Mesodermal cell (in vitro differentiated cells): Measurements from ENCODE around the gene ADGRD1.

Experiments used
- H3K27ac ChIP-seq: 2 replicates; pipeline ENCODE4 v1.7.0; 2013; ENCODE audit warnings: mild to moderate bottlenecking, low read depth, low read length, moderate library complexity; ENCODE audit not compliant: severe bottlenecking
- H3K36me3 ChIP-seq: 2 replicates; pipeline ENCODE4 v1.7.1; 2013; ENCODE audit warnings: mild to moderate bottlenecking, low read length, moderate library complexity; ENCODE audit not compliant: control insufficient read depth, insufficient read depth
- H3K4me1 ChIP-seq: one replicate; pipeline ENCODE4 v1.7.1; 2013; ENCODE audit warnings: mild to moderate bottlenecking, low read length; ENCODE audit not compliant: insufficient read depth, control insufficient read depth, poor library complexity, severe bottlenecking
- H3K4me3 ChIP-seq: 2 replicates; pipeline ENCODE4 v1.7.0; 2013; ENCODE audit warnings: low read length, control low read depth, mild to moderate bottlenecking; ENCODE audit not compliant: insufficient read depth, poor library complexity, severe bottlenecking; ENCODE audit errors: extremely low read depth
- H3K9me3 ChIP-seq: 2 replicates; pipeline ENCODE4 v1.7.1; 2013; ENCODE audit warnings: mild to moderate bottlenecking, low read length, moderate library complexity; ENCODE audit not compliant: control insufficient read depth
- WGBS, 2 experiments: methylation state at CpG; one replicate each; pipeline ENCODE4 v1.1.5; 2013; ENCODE audit warnings: missing lambda C conversion rate in 2 of 2; ENCODE audit not compliant: insufficient coverage in 2 of 2; 5-methylcytosine and 5-hydroxymethylcytosine counted together

ADGRD1 gene

GRCh38 chr12:131015581-131016337, 62.1 kb downstream of the ADGRD1 start:
- no peak overlapping the region for H3K27ac ChIP-seq
- no peaks in the 10 kb centered on the region for H3K4me1 ChIP-seq
- H3K4me3 ChIP-seq, result no peak overlapping the region
- H3K9me3 ChIP-seq, result no peaks in the 10 kb centered on the region
- 84 to 87% methylated on average over 12 to 15 of the region's 15 CpGs for WGBS, 2 experiments
- H3K36me3 ChIP-seq, result no peaks in the 10 kb centered on the region

- H3K9me3 ChIP-seq, result no peaks in the 10 kb centered on the region
- H3K4me1 ChIP-seq, result no peaks in the 10 kb centered on the region
- H3K27ac ChIP-seq, result no peak overlapping the region
- no peaks in the 10 kb centered on the region for H3K36me3 ChIP-seq
- H3K4me3 ChIP-seq, result no peak overlapping the region
Observed at GRCh38 chr12:131017477-131017991, 63.8 kb downstream of the ADGRD1 start.

GRCh38 chr12:131018019-131018620, 64.4 kb downstream of the ADGRD1 start:
- Histone ChIP-seq H3K36me3 (no peaks in the 10 kb centered on the region), H3K27ac (no peak overlapping the region), H3K4me1 (no peaks in the 10 kb centered on the region), H3K4me3 (no peak overlapping the region), H3K9me3 (no peaks in the 10 kb centered on the region)
- WGBS, 2 experiments, result 73 to 76% methylated on average over 17 to 25 of the region's 28 CpGs

GRCh38 chr12:131018808-131019397, 65.2 kb downstream of the ADGRD1 start:
- Histone ChIP-seq H3K27ac (no peak overlapping the region), H3K9me3 (no peaks in the 10 kb centered on the region), H3K4me3 (no peak overlapping the region), H3K4me1 (no peaks in the 10 kb centered on the region), H3K36me3 (no peaks in the 10 kb centered on the region)
- WGBS, 2 experiments, result 81 to 90% methylated on average over 12 to 15 of the region's 16 CpGs

GRCh38 chr12:131020326-131021153, 66.8 kb downstream of the ADGRD1 start:
- no peaks in the 10 kb centered on the region for H3K9me3 ChIP-seq
- WGBS, 2 experiments, result 85 to 86% methylated on average over 12 to 13 of the region's 13 CpGs
- H3K27ac ChIP-seq, result no peak overlapping the region
- no peak overlapping the region for H3K4me3 ChIP-seq
- no peaks in the 10 kb centered on the region for H3K36me3 ChIP-seq
- no peaks in the 10 kb centered on the region for H3K4me1 ChIP-seq

- 87 to 88% methylated on average over 19 to 20 of the region's 20 CpGs for WGBS, 2 experiments
- no peak overlapping the region for H3K27ac ChIP-seq
- no peaks in the 10 kb centered on the region for H3K9me3 ChIP-seq
- H3K4me3 ChIP-seq, result no peak overlapping the region
- no peaks in the 10 kb centered on the region for H3K36me3 ChIP-seq
- H3K4me1 ChIP-seq, result no peaks in the 10 kb centered on the region
Observed at GRCh38 chr12:131021154-131021541, 67.4 kb downstream of the ADGRD1 start.

- 91 to 92% methylated on average over 9 to 11 of the region's 11 CpGs for WGBS, 2 experiments
- no peak overlapping the region for H3K4me3 ChIP-seq
- H3K27ac ChIP-seq, result no peak overlapping the region
- H3K36me3 ChIP-seq, result no peaks in the 10 kb centered on the region
- no peaks in the 10 kb centered on the region for H3K9me3 ChIP-seq
- H3K4me1 ChIP-seq, result no peaks in the 10 kb centered on the region
Observed at GRCh38 chr12:131024026-131024425, 70.3 kb downstream of the ADGRD1 start.

GRCh38 chr12:131024721-131025120, 71.0 kb downstream of the ADGRD1 start:
- Histone ChIP-seq H3K36me3 (no peaks in the 10 kb centered on the region), H3K9me3 (no peaks in the 10 kb centered on the region)
- 87 to 88% methylated on average over 10 to 11 of the region's 11 CpGs for WGBS, 2 experiments

GRCh38 chr12:131025234-131025633, 71.5 kb downstream of the ADGRD1 start:
- H3K9me3 ChIP-seq, result no peaks in the 10 kb centered on the region
- 83 to 86% methylated on average over 7 of the region's 11 CpGs for WGBS, 2 experiments
- H3K27ac ChIP-seq, result no peak overlapping the region
- H3K36me3 ChIP-seq, result no peaks in the 10 kb centered on the region
- no peak overlapping the region for H3K4me3 ChIP-seq
- no peaks in the 10 kb centered on the region for H3K4me1 ChIP-seq

More at GRCh38 chr12:131024721-131025120, 71.0 kb downstream of the ADGRD1 start:
- Histone ChIP-seq H3K4me1 (no peaks in the 10 kb centered on the region), H3K27ac (no peak overlapping the region), H3K4me3 (no peak overlapping the region)

- H3K4me1 ChIP-seq, result no peaks in the 10 kb centered on the region
- 90 to 93% methylated on average over 23 of the region's 23 CpGs for WGBS, 2 experiments
- no peak overlapping the region for H3K4me3 ChIP-seq
- no peak overlapping the region for H3K27ac ChIP-seq
- H3K36me3 ChIP-seq, result no peaks in the 10 kb centered on the region
- H3K9me3 ChIP-seq, result no peaks in the 10 kb centered on the region
Observed at GRCh38 chr12:131025939-131026702, 72.4 kb downstream of the ADGRD1 start.
